Head of caudate nucleus (tissue), 42 donors: ENCODE data around the gene TBC1D3K.
"Not testable (repeated sequence)": the region's sequence is repeated elsewhere in the genome, so short reads cannot be mapped to it uniquely, and the experiment has no call there.

Experiments
- DNase-seq, 42 donors: peaks; one replicate each; pipeline versions ENCODE4 v3.0.0 to v3.0.0-alpha.2; 2020 to 2021; ENCODE audit warnings: mixed read lengths in 7 of 42
- intact Hi-C: fragments of 100-400 bp; cut with DNase I; formaldehyde crosslinking; loops from one replicate; pipeline ENCODE4 v1.15.0; 2022

TBC1D3K gene

DNA sequence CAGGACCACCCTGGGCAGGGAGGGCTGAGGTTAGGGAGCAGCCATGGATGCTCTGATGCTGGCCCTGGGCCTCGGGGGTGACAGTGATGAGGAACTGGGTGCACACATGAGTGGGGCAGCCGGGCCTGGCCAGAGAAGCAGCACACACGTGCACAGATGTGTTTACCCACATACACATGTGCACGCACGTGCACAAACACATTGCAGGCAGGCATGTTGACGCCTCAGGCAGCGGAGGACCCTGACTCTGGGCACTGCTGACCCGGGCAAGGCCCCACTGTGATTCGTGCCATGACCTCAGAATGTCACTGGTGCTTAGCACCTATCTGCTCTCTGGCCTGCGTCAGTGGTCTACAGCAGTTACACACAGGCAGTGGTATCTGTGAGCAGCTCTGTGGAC, at the start of gene TBC1D3K:
Gene TBC1D3K, plus strand, starts transcription at position 301 of the 400 bp plus-strand sequence. CDS start 1,585 bp downstream, outside the sequence.
- DNase-seq, intact Hi-C loops: not testable (repeated sequence)

- intact Hi-C loops, result no loop called here
- DNase-seq, result no peak
Observed at GRCh38 chr17:37884516-37884915, 39.7 kb upstream of the TBC1D3K start.

DNA sequence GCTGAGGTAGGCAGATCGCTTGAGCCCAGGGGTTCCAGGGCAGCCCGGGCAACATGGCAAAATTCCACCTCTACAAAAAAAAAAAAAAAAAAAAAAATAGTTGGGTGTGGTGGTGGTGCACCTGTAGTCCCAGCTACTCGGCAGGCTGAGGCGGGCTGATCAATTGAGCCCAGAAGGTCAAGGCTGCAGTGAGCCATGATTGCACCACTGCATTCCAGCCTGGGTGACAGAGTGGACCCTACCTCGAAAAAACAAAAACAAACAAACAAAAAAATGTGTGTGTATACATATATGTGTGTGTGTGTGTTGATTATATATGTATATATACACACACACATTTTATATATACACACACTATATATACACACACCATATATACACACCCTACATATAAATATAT, 39.1 kb upstream of the TBC1D3K start:
- no peak for DNase-seq
- intact Hi-C loops, result no loop called here

DNA sequence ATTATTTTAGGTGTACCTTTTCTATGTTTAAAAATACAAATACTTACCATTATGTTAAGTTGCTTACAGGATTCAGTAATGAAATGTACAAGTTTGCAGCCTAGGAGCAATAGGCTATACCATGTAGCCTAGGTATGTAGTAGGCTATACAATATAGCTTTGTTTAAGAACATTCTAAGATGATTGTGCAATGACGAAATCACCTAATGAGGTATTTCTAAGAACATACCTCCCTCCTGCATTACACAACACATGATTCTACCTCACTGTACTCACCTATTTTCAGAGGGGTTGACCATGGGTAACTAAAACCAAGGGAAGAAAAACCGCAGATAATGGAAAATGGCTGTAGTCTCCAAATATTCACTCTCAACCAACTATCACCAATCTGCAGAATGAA, 35.3 kb upstream of the TBC1D3K start:
- intact Hi-C loops, result no loop called here

DNA sequence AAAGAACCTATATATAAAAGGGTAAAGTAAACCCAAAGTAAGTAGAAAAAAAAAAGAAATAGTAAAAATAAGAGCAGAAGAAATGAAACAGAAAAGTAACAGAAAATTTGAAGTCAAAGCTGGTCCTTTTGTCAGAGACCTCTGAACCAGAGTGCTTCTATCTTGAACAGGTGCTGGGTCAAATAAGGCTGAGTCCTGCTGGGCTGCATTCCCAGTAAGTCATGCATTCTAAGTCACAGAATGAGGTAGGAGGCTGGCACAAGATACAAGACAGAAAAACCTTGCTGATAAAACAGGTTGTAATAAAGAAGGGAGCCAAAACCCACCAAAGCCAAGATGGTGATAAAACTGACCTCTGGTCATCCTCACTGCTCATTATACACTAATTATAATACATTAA, 27.3 kb upstream of the TBC1D3K start:
- DNase-seq, intact Hi-C loops: not testable (repeated sequence)

More for the DNA sequence above, 35.3 kb upstream of the TBC1D3K start:
- DNase-seq, result no peak
